WERI-Rb-1 (cell line): ENCODE results near the gene AKAIN1.
A peak's percentile ranks its signal among the peaks of the same experiment; 100 is the strongest.

Experiments
- DNase-seq: peaks from one replicate; pipeline ENCODE4 v3.0.0-alpha.2; 2020
- H3K27ac ChIP-seq: fragments of 250-450 bp; sonication (Bioruptor Pico); 2 replicates; pipeline ENCODE4 v1.5.1; 2020; ENCODE audit warnings: mild to moderate bottlenecking, moderate library complexity
- H3K27me3 ChIP-seq: fragments of 250-450 bp; sonication (Bioruptor Pico); 2 replicates; pipeline ENCODE4 v1.5.1; 2021; ENCODE audit warnings: mild to moderate bottlenecking, low read depth, moderate library complexity; ENCODE audit not compliant: insufficient read depth, severe bottlenecking
- H3K36me3 ChIP-seq: fragments of 250-450 bp; sonication (Bioruptor Pico); 2 replicates; pipeline ENCODE4 v1.5.1; 2020; ENCODE audit warnings: mild to moderate bottlenecking, moderate library complexity
- H3K4me3 ChIP-seq: 2 replicates; pipeline ENCODE4 v1.5.1; 2011; ENCODE audit warnings: low read depth, mild to moderate bottlenecking, control low read depth, low read length
- H3K9me3 ChIP-seq: fragments of 250-450 bp; sonication (Bioruptor Pico); 2 replicates; pipeline ENCODE4 v1.5.1; 2021; ENCODE audit warnings: mild to moderate bottlenecking, moderate library complexity; ENCODE audit not compliant: severe bottlenecking
- TF ChIP-seq, protein P1 (sequence below): IDR thresholded peaks from 2 replicates; pipeline ENCODE4 v1.5.1; 2011; ENCODE audit warnings: low read depth, mild to moderate bottlenecking, control low read depth, inconsistent platforms, low read length

The AKAIN1 gene

DNA sequence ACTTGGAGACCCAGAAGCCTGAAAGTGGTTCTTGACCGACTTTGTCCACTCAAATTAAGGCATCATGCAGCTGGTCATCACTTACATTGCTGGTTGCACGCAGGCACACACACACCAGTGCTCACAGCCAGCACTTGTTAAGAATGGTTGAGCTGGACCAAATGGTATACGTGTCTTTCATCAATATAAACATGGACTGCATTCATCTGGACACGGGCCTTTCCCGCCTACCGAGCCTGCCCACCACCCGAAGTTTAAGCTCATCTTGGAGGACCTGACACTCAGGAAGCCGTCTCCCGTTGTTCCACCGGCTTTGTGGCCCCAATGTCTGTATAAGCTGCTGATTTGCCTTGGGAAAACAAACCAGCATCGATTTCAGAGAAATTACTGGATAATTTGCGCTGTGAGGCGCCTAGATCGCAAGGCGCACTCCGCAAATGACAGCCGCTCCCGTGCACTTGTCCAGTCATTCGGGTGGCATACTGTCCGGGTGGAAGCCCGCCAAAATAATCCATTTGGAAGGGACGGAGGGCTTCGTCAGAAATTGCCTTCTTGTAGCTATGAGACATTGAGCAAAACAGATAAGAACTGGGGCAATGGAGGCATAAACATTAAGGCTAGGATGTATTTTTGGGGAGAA is 40.1 kb upstream of the AKAIN1 start:
- DNase-seq = peak; percentile 32
- H3K4me3 ChIP-seq = peak overlapping the region; percentile 77
- H3K36me3 ChIP-seq = peaks cover 6% of the 10 kb centered on the region
- H3K9me3 ChIP-seq = no peaks in the 10 kb centered on the region
- TF ChIP-seq, protein P1, sequence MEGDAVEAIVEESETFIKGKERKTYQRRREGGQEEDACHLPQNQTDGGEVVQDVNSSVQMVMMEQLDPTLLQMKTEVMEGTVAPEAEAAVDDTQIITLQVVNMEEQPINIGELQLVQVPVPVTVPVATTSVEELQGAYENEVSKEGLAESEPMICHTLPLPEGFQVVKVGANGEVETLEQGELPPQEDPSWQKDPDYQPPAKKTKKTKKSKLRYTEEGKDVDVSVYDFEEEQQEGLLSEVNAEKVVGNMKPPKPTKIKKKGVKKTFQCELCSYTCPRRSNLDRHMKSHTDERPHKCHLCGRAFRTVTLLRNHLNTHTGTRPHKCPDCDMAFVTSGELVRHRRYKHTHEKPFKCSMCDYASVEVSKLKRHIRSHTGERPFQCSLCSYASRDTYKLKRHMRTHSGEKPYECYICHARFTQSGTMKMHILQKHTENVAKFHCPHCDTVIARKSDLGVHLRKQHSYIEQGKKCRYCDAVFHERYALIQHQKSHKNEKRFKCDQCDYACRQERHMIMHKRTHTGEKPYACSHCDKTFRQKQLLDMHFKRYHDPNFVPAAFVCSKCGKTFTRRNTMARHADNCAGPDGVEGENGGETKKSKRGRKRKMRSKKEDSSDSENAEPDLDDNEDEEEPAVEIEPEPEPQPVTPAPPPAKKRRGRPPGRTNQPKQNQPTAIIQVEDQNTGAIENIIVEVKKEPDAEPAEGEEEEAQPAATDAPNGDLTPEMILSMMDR = no peak
- peak overlapping the region; percentile 94 for H3K27ac ChIP-seq
- no peaks in the 10 kb centered on the region for H3K27me3 ChIP-seq

DNA sequence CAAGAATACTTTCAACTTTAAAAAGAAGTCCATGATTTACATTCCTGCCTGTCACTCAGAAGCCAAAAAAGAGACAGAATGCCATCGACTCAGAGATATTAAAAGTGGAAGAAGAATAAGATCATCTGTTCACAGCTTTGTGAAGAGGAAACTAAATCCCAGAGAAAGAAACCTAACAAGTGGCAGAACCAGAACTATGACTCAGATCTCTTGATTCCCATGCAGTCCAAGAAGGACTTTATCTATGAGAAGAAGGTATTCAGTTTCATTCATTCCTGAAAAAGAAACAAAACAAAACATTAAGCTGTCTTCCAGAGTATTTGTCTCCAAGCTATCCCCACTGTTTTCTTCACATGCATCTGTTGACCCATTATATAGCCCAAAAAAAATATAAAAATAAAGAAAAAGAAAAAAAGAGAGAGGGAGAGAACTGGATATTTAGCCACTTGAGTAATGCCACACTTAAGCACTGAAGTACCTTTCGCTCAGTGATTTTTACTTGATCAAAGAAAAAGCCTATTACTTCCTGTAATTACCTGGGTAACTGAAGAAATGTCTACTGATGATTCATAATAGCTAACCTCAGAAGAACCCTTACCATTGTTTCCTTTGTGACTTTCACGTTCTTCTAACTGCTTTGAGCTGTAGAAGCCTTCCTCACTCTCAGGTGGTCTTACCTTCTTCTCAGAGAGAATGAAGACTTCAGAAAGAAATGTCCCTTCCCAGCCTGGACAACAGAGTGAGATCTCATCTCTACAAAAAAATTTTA is 17.7 kb upstream of the AKAIN1 start:
- H3K27ac ChIP-seq = no peak overlapping the region
- TF ChIP-seq, protein P1 = no peak
- H3K4me3 ChIP-seq = no peak overlapping the region
- no peaks in the 10 kb centered on the region for H3K36me3 ChIP-seq
- H3K9me3 ChIP-seq = no peaks in the 10 kb centered on the region
- no peaks in the 10 kb centered on the region for H3K27me3 ChIP-seq
- no peak for DNase-seq

- no peak for DNase-seq
- no peaks in the 10 kb centered on the region for H3K27me3 ChIP-seq
- H3K4me3 ChIP-seq = no peak overlapping the region
- TF ChIP-seq, protein P1 = no peak
- no peaks in the 10 kb centered on the region for H3K36me3 ChIP-seq
- H3K9me3 ChIP-seq = no peaks in the 10 kb centered on the region
- H3K27ac ChIP-seq = no peak overlapping the region
Observed at GRCh38 chr18:5207471-5208150, 10.6 kb upstream of the AKAIN1 start.

DNA sequence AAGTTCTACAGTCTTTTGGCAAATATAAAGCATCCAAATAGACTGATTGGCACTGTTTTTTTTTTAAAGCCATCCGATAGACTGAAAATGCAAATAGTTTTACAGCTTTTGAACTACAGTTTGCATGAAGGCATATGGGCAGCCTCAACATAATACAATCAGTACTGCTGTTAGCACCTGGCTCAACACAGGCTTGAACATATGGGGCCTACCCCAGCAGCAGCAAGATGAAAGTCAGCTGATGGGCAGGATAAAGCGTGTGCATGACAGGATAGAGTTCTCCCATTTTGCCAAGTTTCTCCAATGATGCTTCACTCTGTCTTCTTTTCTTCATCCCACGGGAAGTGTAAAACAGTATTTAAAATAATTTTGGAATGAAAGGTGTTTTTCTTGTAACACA is 1.3 kb upstream of the AKAIN1 start:
- Histone ChIP-seq H3K27me3 (no peaks in the 10 kb centered on the region), H3K4me3 (no peak overlapping the region), H3K9me3 (no peaks in the 10 kb centered on the region), H3K36me3 (no peaks in the 10 kb centered on the region), H3K27ac (no peak overlapping the region)
- TF ChIP-seq, protein P1 = no peak
- DNase-seq = peak; percentile 47

DNA sequence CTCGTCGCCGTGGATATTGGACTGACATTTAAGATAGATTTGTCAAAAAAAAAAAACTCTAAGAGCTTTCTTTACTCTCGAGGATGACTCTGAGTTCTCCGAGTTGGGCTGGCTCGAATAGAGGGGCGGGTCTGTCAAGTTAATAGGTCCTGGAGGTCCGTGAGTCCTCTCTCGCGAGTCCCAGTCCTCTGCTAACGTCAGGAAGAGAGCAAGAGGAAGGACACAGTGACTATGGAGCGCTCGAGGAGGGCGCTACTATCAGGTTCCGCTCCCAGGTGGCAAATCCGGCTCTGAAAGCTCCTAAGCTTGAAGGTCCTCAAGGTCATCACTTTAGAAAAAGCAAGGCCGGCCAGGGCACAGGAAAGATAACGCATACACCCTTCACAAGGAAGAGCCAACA is 404 bp upstream of the AKAIN1 start:
- Histone ChIP-seq H3K27ac (no peak overlapping the region), H3K9me3 (no peaks in the 10 kb centered on the region), H3K27me3 (no peaks in the 10 kb centered on the region), H3K4me3 (peak overlapping the region; percentile 78), H3K36me3 (no peaks in the 10 kb centered on the region)
- TF ChIP-seq, protein P1 = no peak
- peak; percentile 38 for DNase-seq
